ENCODE data around the gene IL4.

- TF ChIP-seq CTCF (IDR thresholded peaks at IDR 0.05; ENCODE audit: extremely low read depth in 1 of 2, insufficient read depth in 1 of 2, low read depth in 1 of 2, low read length in 2 of 2) (no peak), MAX (IDR thresholded peaks at IDR 0.05; ENCODE audit: insufficient read depth, insufficient read length) (no peak), POLR2A (IDR thresholded peaks at IDR 0.05; ENCODE audit: low read depth, low read length) (no peak), GATA2 (IDR thresholded peaks at IDR 0.05; ENCODE audit: insufficient read depth, insufficient read length, low read depth, low read length) (no peak), POLR2AphosphoS5 (IDR thresholded peaks at IDR 0.05; ENCODE audit: insufficient read depth, low read depth, low read length) (no peak), EZH2 (IDR thresholded peaks at IDR 0.05; ENCODE audit: borderline replicate concordance, low read depth, low read length, severe bottlenecking) (no peak)
These were observed 6.1 kb downstream of the IL4 start for GRCh38 chr5:132679717-132680380.
